ENCODE results near the gene CD80.

- TF ChIP-seq CTCF (IDR thresholded peaks at IDR 0.05), result no peak
- TF ChIP-seq POLR2A (IDR thresholded peaks at IDR 0.05), result no peak
- no peak for TF ChIP-seq EP300 (IDR thresholded peaks at IDR 0.05; ENCODE audit: low read depth)
- no peak for TF ChIP-seq POLR2AphosphoS5 (IDR thresholded peaks at IDR 0.05)
These were observed 40.3 kb upstream of the CD80 start for GRCh38 chr3:119599558-119600174.

All from transverse colon (tissue), 4 donors.